Sigmoid colon (tissue), 3 donors: ENCODE measurements around the gene MAGI2.

Source experiments
- CTCF ChIP-seq, 4 experiments: fragments of 450-650 bp in 3 of 4; fragments of 200-600 bp in 1 of 4; IDR thresholded peaks; one replicate each; pipeline ENCODE4 v1.5.1; 2016 to 2019; ENCODE audit warnings: antibody characterized with exemption in 4 of 4, mild to moderate bottlenecking in 3 of 4, moderate library complexity in 2 of 4
- POLR2A ChIP-seq, 2 donors: fragments of 450-650 bp; IDR thresholded peaks; one replicate each; pipeline ENCODE4 v1.6.1; 2016; ENCODE audit warnings: antibody characterized with exemption in 2 of 2, mild to moderate bottlenecking in 2 of 2, moderate library complexity in 2 of 2

- TF ChIP-seq POLR2A (IDR thresholded peaks at IDR 0.05) (no peak), CTCF (IDR thresholded peaks at IDR 0.05) (no peak)
These were observed 1258.2 kb downstream of the MAGI2 start for GRCh38 chr7:78195281-78195680.
